ENCODE data around the gene TRPC4. TPM values are rescaled to one million over a fixed set of nuclear protein-coding genes. Genes with fewer than 3 reads are reported as not detected.

Gene TRPC4
- total RNA-seq, 1 donor from 2014 or later, result 7.5 TPM

- no peak overlapping the region for H3K27ac Mint-ChIP-seq
Observed at GRCh38 chr13:37681281-37682032, 188.1 kb downstream of the TRPC4 start.

GRCh38 chr13:37680137-37680536 lies 189.4 kb downstream of the TRPC4 start:
- DNase-seq (ENCODE audit: low spot score in 2 of 2, unreplicated experiment in 2 of 2), result no peak
- H3K27ac Mint-ChIP-seq, result no peak overlapping the region
- H3K4me3 Mint-ChIP-seq, result no peak overlapping the region
- TF ChIP-seq, protein P1, sequence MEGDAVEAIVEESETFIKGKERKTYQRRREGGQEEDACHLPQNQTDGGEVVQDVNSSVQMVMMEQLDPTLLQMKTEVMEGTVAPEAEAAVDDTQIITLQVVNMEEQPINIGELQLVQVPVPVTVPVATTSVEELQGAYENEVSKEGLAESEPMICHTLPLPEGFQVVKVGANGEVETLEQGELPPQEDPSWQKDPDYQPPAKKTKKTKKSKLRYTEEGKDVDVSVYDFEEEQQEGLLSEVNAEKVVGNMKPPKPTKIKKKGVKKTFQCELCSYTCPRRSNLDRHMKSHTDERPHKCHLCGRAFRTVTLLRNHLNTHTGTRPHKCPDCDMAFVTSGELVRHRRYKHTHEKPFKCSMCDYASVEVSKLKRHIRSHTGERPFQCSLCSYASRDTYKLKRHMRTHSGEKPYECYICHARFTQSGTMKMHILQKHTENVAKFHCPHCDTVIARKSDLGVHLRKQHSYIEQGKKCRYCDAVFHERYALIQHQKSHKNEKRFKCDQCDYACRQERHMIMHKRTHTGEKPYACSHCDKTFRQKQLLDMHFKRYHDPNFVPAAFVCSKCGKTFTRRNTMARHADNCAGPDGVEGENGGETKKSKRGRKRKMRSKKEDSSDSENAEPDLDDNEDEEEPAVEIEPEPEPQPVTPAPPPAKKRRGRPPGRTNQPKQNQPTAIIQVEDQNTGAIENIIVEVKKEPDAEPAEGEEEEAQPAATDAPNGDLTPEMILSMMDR (IDR thresholded peaks at IDR 0.05; ENCODE audit: unreplicated experiment), result no peak
- no peaks in the 10 kb centered on the region for H3K9me3 Mint-ChIP-seq
- H3K4me1 Mint-ChIP-seq, result peaks cover 5% of the 10 kb centered on the region
- H3K27me3 Mint-ChIP-seq (ENCODE audit: low read depth), result no peaks in the 10 kb centered on the region
- no peaks in the 10 kb centered on the region for H3K36me3 Mint-ChIP-seq

More at GRCh38 chr13:37681281-37682032, 188.1 kb downstream of the TRPC4 start:
- Mint-ChIP-seq H3K4me3 (no peak overlapping the region), H3K9me3 (no peaks in the 10 kb centered on the region), H3K27me3 (ENCODE audit: low read depth) (no peaks in the 10 kb centered on the region), H3K36me3 (no peaks in the 10 kb centered on the region), H3K4me1 (peaks cover 11% of the 10 kb centered on the region)
- TF ChIP-seq, protein P1 (IDR thresholded peaks at IDR 0.05; ENCODE audit: unreplicated experiment), result no peak
- DNase-seq (ENCODE audit: low spot score in 2 of 2, unreplicated experiment in 2 of 2), result no peak

GRCh38 chr13:37679043-37679442 lies 190.5 kb downstream of the TRPC4 start:
- H3K27me3 Mint-ChIP-seq (ENCODE audit: low read depth), result no peaks in the 10 kb centered on the region
- H3K9me3 Mint-ChIP-seq, result no peaks in the 10 kb centered on the region
- DNase-seq (ENCODE audit: low spot score in 2 of 2, unreplicated experiment in 2 of 2), result no peak
- H3K27ac Mint-ChIP-seq, result no peak overlapping the region
- H3K4me1 Mint-ChIP-seq, result no peaks in the 10 kb centered on the region
- H3K4me3 Mint-ChIP-seq, result no peak overlapping the region
- no peaks in the 10 kb centered on the region for H3K36me3 Mint-ChIP-seq
- TF ChIP-seq, protein P1 (IDR thresholded peaks at IDR 0.05; ENCODE audit: unreplicated experiment), result no peak

GRCh38 chr13:37669845-37670244 lies 199.7 kb downstream of the TRPC4 start:
- Mint-ChIP-seq H3K9me3 (no peaks in the 10 kb centered on the region), H3K4me1 (no peaks in the 10 kb centered on the region), H3K4me3 (no peak overlapping the region), H3K27ac (no peak overlapping the region), H3K27me3 (ENCODE audit: low read depth) (no peaks in the 10 kb centered on the region), H3K36me3 (peaks cover 2% of the 10 kb centered on the region)
- TF ChIP-seq, protein P1 (IDR thresholded peaks at IDR 0.05; ENCODE audit: unreplicated experiment), result no peak
- DNase-seq (ENCODE audit: low spot score in 2 of 2, unreplicated experiment in 2 of 2), result no peak

GRCh38 chr13:37667702-37668101 lies 201.9 kb downstream of the TRPC4 start:
- Mint-ChIP-seq H3K9me3 (no peaks in the 10 kb centered on the region), H3K4me3 (no peak overlapping the region)
- no peak for DNase-seq (ENCODE audit: low spot score in 2 of 2, unreplicated experiment in 2 of 2)

More at GRCh38 chr13:37667702-37668101, 201.9 kb downstream of the TRPC4 start:
- H3K4me1 Mint-ChIP-seq, result no peaks in the 10 kb centered on the region
- TF ChIP-seq, protein P1 (IDR thresholded peaks at IDR 0.05; ENCODE audit: unreplicated experiment), result no peak
- H3K36me3 Mint-ChIP-seq, result peaks cover 2% of the 10 kb centered on the region
- no peak overlapping the region for H3K27ac Mint-ChIP-seq
- no peaks in the 10 kb centered on the region for H3K27me3 Mint-ChIP-seq (ENCODE audit: low read depth)
